ENCODE data around the gene BBX. TPM values are rescaled to one million over a fixed set of nuclear protein-coding genes. Genes with fewer than 3 reads are reported as not detected.

The BBX gene
- total and polyA plus RNA-seq, 2 of the 13 experiments (the other 11 are each of a cell fraction or from before 2014, with no cell fraction given), result 13.7 to 23.2 TPM

DNA sequence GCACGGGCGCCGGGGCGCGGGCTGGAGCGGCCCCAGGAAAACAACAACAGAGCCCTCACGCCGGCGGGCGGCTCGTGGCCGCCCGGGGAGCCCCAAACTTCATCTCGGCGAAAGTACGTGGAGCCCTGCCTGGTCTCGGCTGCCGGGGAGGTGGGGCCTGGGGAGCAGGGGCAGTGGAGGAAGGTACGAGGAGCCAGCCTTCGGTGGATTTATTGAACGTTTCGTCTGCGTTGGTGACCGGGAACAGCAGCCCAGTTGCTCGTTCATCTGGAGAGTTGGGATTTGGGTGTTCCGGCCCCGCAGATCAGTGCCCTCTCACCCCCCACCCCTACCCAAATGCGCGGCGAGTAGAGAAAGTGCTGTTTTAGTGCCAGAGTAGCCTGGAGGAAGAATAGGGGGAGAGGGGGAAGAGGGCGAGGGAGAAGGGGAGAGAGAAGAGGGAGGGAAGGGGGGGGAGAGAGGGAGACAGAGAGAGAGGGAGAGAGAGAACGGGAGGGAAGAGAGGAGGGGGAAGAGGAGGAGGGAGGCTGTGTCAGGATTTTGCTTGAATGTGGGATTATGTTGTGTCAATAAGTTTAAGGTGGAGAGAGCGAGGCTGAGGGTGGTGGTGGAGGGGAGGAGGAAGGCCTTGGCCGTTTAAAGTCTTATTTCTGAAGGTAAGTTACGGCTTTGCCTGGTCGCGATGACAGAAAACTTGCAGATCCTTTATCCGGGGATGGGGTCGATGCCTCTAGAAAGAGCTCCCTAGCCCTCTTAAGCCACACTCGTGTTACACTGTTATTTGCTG is 970 bp downstream of the BBX start (continued):
- TF ChIP-seq ZNF282 (IDR thresholded peaks at IDR 0.05; ENCODE audit: partially characterized antibody), result no peak
- TF ChIP-seq ZNF441 (CRISPR knock-in tag; IDR thresholded peaks at IDR 0.05; ENCODE audit: borderline replicate concordance), result no peak
- no peak for TF ChIP-seq RNF219 (CRISPR knock-in tag; IDR thresholded peaks at IDR 0.05)
- TF ChIP-seq TEAD2 (CRISPR knock-in tag; IDR thresholded peaks at IDR 0.05), result no peak
- TF ChIP-seq ZNF816 (CRISPR knock-in tag; IDR thresholded peaks at IDR 0.05; ENCODE audit: borderline replicate concordance), result no peak
- TF ChIP-seq PCBP2 (optimal IDR thresholded peaks at IDR 0.05; ENCODE audit: low read depth, low read length, poor library complexity, severe bottlenecking), result peak; percentile 78
- TF ChIP-seq ZNF619 (CRISPR knock-in tag; IDR thresholded peaks at IDR 0.05), result no peak
- no peak for TF ChIP-seq ZMYM2 (CRISPR knock-in tag; IDR thresholded peaks at IDR 0.05)
- TF ChIP-seq FOXM1 (CRISPR knock-in tag; IDR thresholded peaks at IDR 0.05), result no peak
- TF ChIP-seq FOXC1 (CRISPR knock-in tag; IDR thresholded peaks at IDR 0.05; ENCODE audit: borderline replicate concordance), result no peak
- TF ChIP-seq, protein P1, sequence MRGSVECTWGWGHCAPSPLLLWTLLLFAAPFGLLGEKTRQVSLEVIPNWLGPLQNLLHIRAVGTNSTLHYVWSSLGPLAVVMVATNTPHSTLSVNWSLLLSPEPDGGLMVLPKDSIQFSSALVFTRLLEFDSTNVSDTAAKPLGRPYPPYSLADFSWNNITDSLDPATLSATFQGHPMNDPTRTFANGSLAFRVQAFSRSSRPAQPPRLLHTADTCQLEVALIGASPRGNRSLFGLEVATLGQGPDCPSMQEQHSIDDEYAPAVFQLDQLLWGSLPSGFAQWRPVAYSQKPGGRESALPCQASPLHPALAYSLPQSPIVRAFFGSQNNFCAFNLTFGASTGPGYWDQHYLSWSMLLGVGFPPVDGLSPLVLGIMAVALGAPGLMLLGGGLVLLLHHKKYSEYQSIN (CRISPR knock-in tag; IDR thresholded peaks at IDR 0.05; ENCODE audit: borderline replicate concordance), result no peak
- no peak for TF ChIP-seq CBFB (CRISPR knock-in tag; IDR thresholded peaks at IDR 0.05)
- TF ChIP-seq TBX3 (IDR thresholded peaks at IDR 0.05; ENCODE audit: borderline replicate concordance), result no peak
- peak; percentile 85 for TF ChIP-seq ZSCAN25 (CRISPR knock-in tag; IDR thresholded peaks at IDR 0.05)
- TF ChIP-seq ZBTB38 (CRISPR knock-in tag; IDR thresholded peaks at IDR 0.05), result no peak
- TF ChIP-seq, protein P2, sequence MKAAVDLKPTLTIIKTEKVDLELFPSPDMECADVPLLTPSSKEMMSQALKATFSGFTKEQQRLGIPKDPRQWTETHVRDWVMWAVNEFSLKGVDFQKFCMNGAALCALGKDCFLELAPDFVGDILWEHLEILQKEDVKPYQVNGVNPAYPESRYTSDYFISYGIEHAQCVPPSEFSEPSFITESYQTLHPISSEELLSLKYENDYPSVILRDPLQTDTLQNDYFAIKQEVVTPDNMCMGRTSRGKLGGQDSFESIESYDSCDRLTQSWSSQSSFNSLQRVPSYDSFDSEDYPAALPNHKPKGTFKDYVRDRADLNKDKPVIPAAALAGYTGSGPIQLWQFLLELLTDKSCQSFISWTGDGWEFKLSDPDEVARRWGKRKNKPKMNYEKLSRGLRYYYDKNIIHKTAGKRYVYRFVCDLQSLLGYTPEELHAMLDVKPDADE (CRISPR knock-in tag; IDR thresholded peaks at IDR 0.05), result no peak
- no peak for TF ChIP-seq ARNT (IDR thresholded peaks at IDR 0.05)
- TF ChIP-seq ZNF101 (CRISPR knock-in tag; IDR thresholded peaks at IDR 0.05; ENCODE audit: borderline replicate concordance, low read depth), result no peak
- TF ChIP-seq BCLAF1 (IDR thresholded peaks at IDR 0.05), result no peak
- peak; percentile 46; the same call in 1 of the 2 replicates for TF ChIP-seq ZNF263 (CRISPR knock-in tag; IDR thresholded peaks at IDR 0.05)
- no peak for TF ChIP-seq ZNF839 (CRISPR knock-in tag; IDR thresholded peaks at IDR 0.05; ENCODE audit: borderline replicate concordance)
- TF ChIP-seq KDM3A (CRISPR knock-in tag; IDR thresholded peaks at IDR 0.05; ENCODE audit: low read depth), result no peak
- TF ChIP-seq KLF12 (CRISPR knock-in tag; IDR thresholded peaks at IDR 0.05; ENCODE audit: borderline replicate concordance), result no peak
